Measurements from ENCODE around the gene BAD. TPM values are rescaled to one million over a fixed set of nuclear protein-coding genes. Genes with fewer than 3 reads are reported as not detected.

The BAD gene
- total RNA-seq, 1 experiment from 2014 or later = 23.3 TPM

DNA sequence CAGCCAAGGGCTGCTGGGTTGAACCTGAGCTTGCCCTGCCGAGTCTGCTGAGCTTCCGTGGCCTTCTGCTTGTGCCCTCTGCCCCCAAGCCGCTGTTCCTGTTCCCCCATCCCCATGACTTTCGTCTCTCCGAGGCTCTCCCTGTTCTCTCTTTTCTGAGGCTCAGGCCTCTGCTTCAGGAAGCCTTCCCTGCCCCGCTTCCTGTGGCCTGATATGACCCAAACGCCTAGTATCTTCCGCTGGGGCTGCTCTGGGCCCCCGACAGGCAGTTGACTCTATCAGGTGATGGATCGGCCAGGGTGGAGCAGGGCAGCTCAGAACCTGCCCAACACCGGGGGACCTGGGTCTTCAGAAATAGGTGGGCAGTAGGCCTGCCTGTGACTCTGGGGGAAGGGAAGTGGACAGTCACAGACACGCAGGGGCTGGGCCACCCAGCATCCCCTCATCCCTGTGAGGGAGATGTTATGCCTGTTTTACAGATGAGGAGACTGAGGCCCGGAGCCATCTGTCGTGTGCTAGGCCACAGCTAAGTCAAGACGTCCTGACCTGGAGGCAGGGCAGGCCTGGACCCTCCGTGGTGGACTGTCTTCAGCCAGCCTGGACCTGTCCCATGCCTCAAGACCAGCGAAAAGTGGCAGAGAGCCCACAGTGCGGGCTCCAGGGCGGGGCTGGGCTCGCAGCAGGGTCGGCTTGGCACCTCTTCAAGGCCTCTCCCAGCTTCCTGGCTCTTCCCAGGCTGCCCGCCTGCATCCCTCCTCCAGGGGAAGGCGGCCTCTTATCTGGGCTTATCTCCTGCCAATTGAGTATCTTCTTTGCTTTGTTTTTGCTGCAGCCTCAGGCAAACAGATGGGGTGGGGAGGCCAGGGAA is 16.2 kb downstream of the BAD start:
- H3K36me3 Mint-ChIP-seq (ENCODE audit: insufficient read depth in 1 of 3, low read depth in 3 of 3) = peaks cover 16 to 45% (median 31%) of the 10 kb centered on the region in 3 experiments; a peak in 6 of 7 replicates
- H3K4ac ChIP-seq (ENCODE audit: low read depth, low read length) = no peak overlapping the region
- H3K23ac ChIP-seq (ENCODE audit: insufficient read length, low read depth, low read length) = no peak overlapping the region
- no CpG with 5 or more reads among the region's 23 CpGs for WGBS (ENCODE audit: extremely low coverage, insufficient read length, low lambda C conversion rate)
- peaks cover 15% of the 10 kb centered on the region for H3K23me2 ChIP-seq (ENCODE audit: insufficient read length, low read depth, low read length, poor library complexity, severe bottlenecking)
- no peak overlapping the region for H2AFZ ChIP-seq (ENCODE audit: low read length)
- H3K4me1 Mint-ChIP-seq = peaks cover 18 to 23% of the 10 kb centered on the region in 2 experiments
- H2AK5ac ChIP-seq (ENCODE audit: insufficient read length, low read length) = no peak overlapping the region
- H3K56ac ChIP-seq (ENCODE audit: insufficient read length, low read depth, low read length) = no peak overlapping the region
- no peaks in the 10 kb centered on the region; the same call in 1 of the 2 replicates for H3K27me3 Mint-ChIP-seq (ENCODE audit: low read depth)
- no peak overlapping the region for H2BK120ac ChIP-seq (ENCODE audit: low read depth, low read length, poor library complexity, severe bottlenecking)
- H3K27ac ChIP-seq (ENCODE audit: insufficient read length, low read depth, low read length) = no peak overlapping the region
- TF ChIP-seq, protein P1, sequence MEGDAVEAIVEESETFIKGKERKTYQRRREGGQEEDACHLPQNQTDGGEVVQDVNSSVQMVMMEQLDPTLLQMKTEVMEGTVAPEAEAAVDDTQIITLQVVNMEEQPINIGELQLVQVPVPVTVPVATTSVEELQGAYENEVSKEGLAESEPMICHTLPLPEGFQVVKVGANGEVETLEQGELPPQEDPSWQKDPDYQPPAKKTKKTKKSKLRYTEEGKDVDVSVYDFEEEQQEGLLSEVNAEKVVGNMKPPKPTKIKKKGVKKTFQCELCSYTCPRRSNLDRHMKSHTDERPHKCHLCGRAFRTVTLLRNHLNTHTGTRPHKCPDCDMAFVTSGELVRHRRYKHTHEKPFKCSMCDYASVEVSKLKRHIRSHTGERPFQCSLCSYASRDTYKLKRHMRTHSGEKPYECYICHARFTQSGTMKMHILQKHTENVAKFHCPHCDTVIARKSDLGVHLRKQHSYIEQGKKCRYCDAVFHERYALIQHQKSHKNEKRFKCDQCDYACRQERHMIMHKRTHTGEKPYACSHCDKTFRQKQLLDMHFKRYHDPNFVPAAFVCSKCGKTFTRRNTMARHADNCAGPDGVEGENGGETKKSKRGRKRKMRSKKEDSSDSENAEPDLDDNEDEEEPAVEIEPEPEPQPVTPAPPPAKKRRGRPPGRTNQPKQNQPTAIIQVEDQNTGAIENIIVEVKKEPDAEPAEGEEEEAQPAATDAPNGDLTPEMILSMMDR (conservative IDR thresholded peaks at IDR 0.05) = no peak
- no peaks in the 10 kb centered on the region for H3K27me3 ChIP-seq (ENCODE audit: insufficient read depth, low read length)
- no peak overlapping the region for H3T11ph ChIP-seq (ENCODE audit: low read length)
- no peak overlapping the region for H4K91ac ChIP-seq (ENCODE audit: insufficient read length, low read depth, low read length)
- no peak overlapping the region for H4K8ac ChIP-seq (replicated peaks; ENCODE audit: insufficient read length, low read depth, low read length)
- peak overlapping the region in 2 of 3 experiments; percentile 95 to 96; a peak in 4 of 7 replicates for H3K27ac Mint-ChIP-seq
- no peak overlapping the region for H4K5ac ChIP-seq (ENCODE audit: insufficient read length, low read depth, low read length)
- H3K18ac ChIP-seq (ENCODE audit: insufficient read length, low read depth, low read length) = no peak overlapping the region
- no peak overlapping the region for H3K9ac ChIP-seq (ENCODE audit: extremely low read depth, insufficient read length, low read length)
- no peaks in the 10 kb centered on the region for H3K79me1 ChIP-seq (ENCODE audit: insufficient read depth, low read depth, low read length, poor library complexity, severe bottlenecking)
- H2BK12ac ChIP-seq (ENCODE audit: insufficient read length, low read depth, low read length) = no peak overlapping the region
- no peaks in the 10 kb centered on the region for H3K9me3 ChIP-seq (ENCODE audit: control insufficient read depth, low read depth, low read length)
- peak overlapping the region; percentile 97 to 99 for H3K4me3 Mint-ChIP-seq
- H3K9me3 Mint-ChIP-seq = no peaks in the 10 kb centered on the region
- H3K4me2 ChIP-seq (ENCODE audit: insufficient read depth, insufficient read length, low read length) = peak overlapping the region; percentile 29
- no peaks in the 10 kb centered on the region for H3K79me2 ChIP-seq (ENCODE audit: insufficient read depth, low read length)
- H3K14ac ChIP-seq (ENCODE audit: insufficient read depth, low read length) = no peak overlapping the region
- DNase-seq = no peak
- H4K20me1 ChIP-seq (ENCODE audit: control insufficient read depth, insufficient read depth, insufficient read length) = peaks cover 2% of the 10 kb centered on the region
- no peaks in the 10 kb centered on the region for H3K4me1 ChIP-seq (ENCODE audit: insufficient read depth, low read length)
- H2BK20ac ChIP-seq (ENCODE audit: low read depth, low read length, poor library complexity, severe bottlenecking) = no peak overlapping the region
- no peak overlapping the region for H2BK5ac ChIP-seq (ENCODE audit: insufficient read length, low read length)
- no peak overlapping the region for H2BK15ac ChIP-seq (ENCODE audit: low read depth, low read length)
